PC-3 (cell line): Measurements from ENCODE around the gene KLHL12. TPM values are rescaled to one million over a fixed set of nuclear protein-coding genes. Genes with fewer than 3 reads are reported as not detected.

Experiments used
- ATAC-seq: fragments of 200-7000 bp; cut with Tn5 transposase; 2 replicates; pipeline ENCODE4 v1.9.1; 2020; ENCODE audit warnings: mild to moderate bottlenecking, moderate library complexity
- BruUV-seq: library from RNA; stranded (reverse); fragments of 400-500 nt; replicated peaks from 2 replicates; lab custom pipeline; 2021; lab: Mats Ljungman, UMichigan
- CTCF ChIA-PET: fragments of 300-600 bp; sonication (Branson Sonifier 250); formaldehyde crosslinking; loops from one replicate; lab custom pipeline; 2022; ENCODE audit warnings: antibody characterized with exemption; lab: Charles Lee
- POLR2A ChIA-PET: fragments of 300-600 bp; sonication (Branson Sonifier 250); formaldehyde crosslinking; loops from one replicate; lab custom pipeline; 2022; ENCODE audit warnings: antibody characterized with exemption; ENCODE audit not compliant: unreplicated experiment; lab: Charles Lee
- DNase-seq: peaks from one replicate; pipeline ENCODE4 v3.0.0-alpha.2; 2015
- H2AFZ ChIP-seq: fragments of 300-600 bp; sonication (generic); 2 replicates; pipeline ENCODE4 v1.6.0; 2016; ENCODE audit warnings: antibody characterized with exemption, low read length
- H3F3A ChIP-seq: fragments of 300-600 bp; sonication (generic); one replicate; pipeline ENCODE4 v1.6.0; 2017; ENCODE audit warnings: antibody characterized with exemption, low read length, control low read depth, mild to moderate bottlenecking; ENCODE audit not compliant: unreplicated experiment
- H3K27ac ChIP-seq: fragments of 300-600 bp; sonication (generic); 2 replicates; pipeline ENCODE4 v1.5.1; 2016; ENCODE audit warnings: mild to moderate bottlenecking, low read length
- H3K27me3 ChIP-seq: fragments of 300-600 bp; sonication (generic); 2 replicates; pipeline ENCODE4 v1.6.1; 2016; ENCODE audit warnings: low read length, mixed read lengths
- H3K36me3 ChIP-seq: fragments of 300-600 bp; sonication (generic); 2 replicates; pipeline ENCODE4 v1.6.1; 2016; ENCODE audit warnings: low read depth, mixed run types, low read length, mixed read lengths
- H3K4me1 ChIP-seq: fragments of 300-600 bp; sonication (generic); 2 replicates; pipeline ENCODE4 v1.5.1; 2016; ENCODE audit warnings: low read length; ENCODE audit not compliant: insufficient read depth
- H3K4me2 ChIP-seq: fragments of 300-600 bp; sonication (generic); 2 replicates; pipeline ENCODE4 v1.6.0; 2016; ENCODE audit warnings: low read length
- H3K4me3 ChIP-seq: fragments of 300-600 bp; sonication (generic); 2 replicates; pipeline ENCODE4 v1.5.1; 2016; ENCODE audit warnings: mild to moderate bottlenecking, low read length, mixed read lengths
- H3K79me2 ChIP-seq: fragments of 300-600 bp; sonication (generic); 2 replicates; pipeline ENCODE4 v1.6.1; 2017; ENCODE audit warnings: low read length, mixed read lengths
- H3K9ac ChIP-seq: fragments of 300-600 bp; sonication (generic); 2 replicates; pipeline ENCODE4 v1.6.0; 2016; ENCODE audit warnings: mild to moderate bottlenecking, low read length
- H3K9me2 ChIP-seq: fragments of 300-600 bp; sonication (generic); replicated peaks from 2 replicates; pipeline ENCODE4 v1.6.1; 2016; ENCODE audit warnings: mixed run types, low read length, mixed read lengths
- H3K9me3 ChIP-seq: fragments of 300-600 bp; sonication (generic); 2 replicates; pipeline ENCODE4 v1.6.1; 2016; ENCODE audit warnings: low read length, mixed read lengths
- H4K20me1 ChIP-seq: fragments of 300-600 bp; sonication (generic); 2 replicates; pipeline ENCODE4 v1.6.1; 2016; ENCODE audit warnings: low read length, mixed read lengths
- EZH2 ChIP-seq: fragments of 300-600 bp; sonication (generic); IDR thresholded peaks from one replicate; pipeline ENCODE4 v1.6.1; 2017; ENCODE audit warnings: antibody characterized with exemption, mild to moderate bottlenecking, low read length; ENCODE audit not compliant: unreplicated experiment
- EZH2phosphoT487 ChIP-seq: fragments of 300-600 bp; sonication (generic); IDR thresholded peaks from 2 replicates; pipeline ENCODE4 v1.6.1; 2018; ENCODE audit warnings: mild to moderate bottlenecking, antibody characterized with exemption, low read length, borderline replicate concordance
- intact Hi-C: fragments of 100-400 bp; cut with micrococcal nuclease; formaldehyde crosslinking; loops from 2 replicates; pipeline ENCODE4 v1.9.0; 2023
- total RNA-seq: library from RNA; depleted of rRNA; stranded (reverse); fragments of >200 nt; gene quantifications from 2 replicates; pipeline ENCODE4 v1.2.3, GENCODE V29; 2014
- TF ChIP-seq, protein P1 (sequence below): fragments of 300-600 bp; sonication (generic); conservative IDR thresholded peaks from 2 replicates; pipeline ENCODE4 v1.5.1; 2017; ENCODE audit warnings: antibody characterized with exemption, low read depth, mild to moderate bottlenecking, low read length

The KLHL12 gene
- total RNA-seq, 1 experiment from 2014 or later = 25.2 TPM

DNA sequence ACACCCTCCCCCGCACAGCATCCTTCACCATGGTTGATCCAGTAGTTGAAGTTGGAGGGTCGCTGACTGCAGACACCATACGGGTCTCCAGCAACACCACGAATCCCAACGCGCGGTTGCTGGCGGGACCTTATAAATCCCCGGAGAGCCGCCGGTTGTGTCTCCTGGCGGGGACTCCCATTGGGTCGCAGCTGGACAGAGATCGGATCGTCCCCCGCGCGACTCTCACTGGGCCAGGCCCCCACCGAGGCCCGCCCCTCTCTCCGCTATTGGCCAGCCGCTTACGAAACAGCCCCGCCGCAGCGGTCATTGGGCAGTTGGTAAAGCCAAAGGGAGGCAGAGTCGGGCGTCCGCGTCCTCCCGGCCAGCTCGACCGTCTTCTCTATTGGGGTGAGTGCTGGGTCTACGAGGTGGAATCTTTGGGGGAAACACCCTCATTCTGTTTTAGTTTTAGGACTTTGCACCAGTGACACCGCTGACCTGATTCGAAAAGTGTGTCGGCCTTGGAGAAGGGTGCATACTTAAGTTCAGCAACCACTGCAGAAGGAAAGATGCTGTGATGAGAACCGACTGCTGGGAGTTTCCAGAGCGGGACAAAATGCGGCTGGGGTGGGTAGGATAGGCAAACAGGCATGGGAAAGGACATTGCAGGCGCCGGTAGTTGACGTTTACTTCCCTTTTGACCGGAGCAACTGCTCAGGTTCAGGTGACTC lies 65.5 kb downstream of the KLHL12 start:
- peak overlapping the region; percentile 98 for H2AFZ ChIP-seq
- intact Hi-C loops = loop anchor here (1.0 to 2.0 kb wide), 4 partner anchors 27 to 108 kb away; partner anchors contain the start of genes KLHL12 and PCAT6
- H3K4me1 ChIP-seq = peaks cover 14% of the 10 kb centered on the region; the same call in 1 of the 2 replicates
- no peak overlapping the region for H3K27ac ChIP-seq
- ATAC-seq = peak; percentile 96
- H3K36me3 ChIP-seq = peaks cover 5% of the 10 kb centered on the region; the same call in 1 of the 2 replicates
- H3K9ac ChIP-seq = peak overlapping the region; percentile 67
- H3K27me3 ChIP-seq = no peaks in the 10 kb centered on the region
- peak overlapping the region; percentile 86 for H3K4me2 ChIP-seq
- DNase-seq = peak; percentile 97
- ChIA-PET POLR2A (interaction anchor here (0.6 kb wide), 1 partner anchor 71 kb away, joined by 4 read pairs; no protein-coding TSS in a partner anchor), CTCF (interaction anchor here (0.6 kb wide), 1 partner anchor 91 kb away, joined by 4 read pairs; no protein-coding TSS in a partner anchor)
- peak overlapping the region; percentile 88 for H3K4me3 ChIP-seq
- no peaks in the 10 kb centered on the region for H4K20me1 ChIP-seq
- 0 out of 2 replicates have a peak, but pooled peaks cover 6% of the 10 kb centered on the region for H3K79me2 ChIP-seq
- BruUV-seq = TSS peak; percentile 82
- H3K9me2 ChIP-seq = no peaks in the 10 kb centered on the region
- TF ChIP-seq EZH2 = no peak
- TF ChIP-seq, protein P1, sequence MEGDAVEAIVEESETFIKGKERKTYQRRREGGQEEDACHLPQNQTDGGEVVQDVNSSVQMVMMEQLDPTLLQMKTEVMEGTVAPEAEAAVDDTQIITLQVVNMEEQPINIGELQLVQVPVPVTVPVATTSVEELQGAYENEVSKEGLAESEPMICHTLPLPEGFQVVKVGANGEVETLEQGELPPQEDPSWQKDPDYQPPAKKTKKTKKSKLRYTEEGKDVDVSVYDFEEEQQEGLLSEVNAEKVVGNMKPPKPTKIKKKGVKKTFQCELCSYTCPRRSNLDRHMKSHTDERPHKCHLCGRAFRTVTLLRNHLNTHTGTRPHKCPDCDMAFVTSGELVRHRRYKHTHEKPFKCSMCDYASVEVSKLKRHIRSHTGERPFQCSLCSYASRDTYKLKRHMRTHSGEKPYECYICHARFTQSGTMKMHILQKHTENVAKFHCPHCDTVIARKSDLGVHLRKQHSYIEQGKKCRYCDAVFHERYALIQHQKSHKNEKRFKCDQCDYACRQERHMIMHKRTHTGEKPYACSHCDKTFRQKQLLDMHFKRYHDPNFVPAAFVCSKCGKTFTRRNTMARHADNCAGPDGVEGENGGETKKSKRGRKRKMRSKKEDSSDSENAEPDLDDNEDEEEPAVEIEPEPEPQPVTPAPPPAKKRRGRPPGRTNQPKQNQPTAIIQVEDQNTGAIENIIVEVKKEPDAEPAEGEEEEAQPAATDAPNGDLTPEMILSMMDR = no peak
- TF ChIP-seq EZH2phosphoT487 = no peak
- no peaks in the 10 kb centered on the region for H3K9me3 ChIP-seq
- H3F3A ChIP-seq = no peaks in the 10 kb centered on the region

DNA sequence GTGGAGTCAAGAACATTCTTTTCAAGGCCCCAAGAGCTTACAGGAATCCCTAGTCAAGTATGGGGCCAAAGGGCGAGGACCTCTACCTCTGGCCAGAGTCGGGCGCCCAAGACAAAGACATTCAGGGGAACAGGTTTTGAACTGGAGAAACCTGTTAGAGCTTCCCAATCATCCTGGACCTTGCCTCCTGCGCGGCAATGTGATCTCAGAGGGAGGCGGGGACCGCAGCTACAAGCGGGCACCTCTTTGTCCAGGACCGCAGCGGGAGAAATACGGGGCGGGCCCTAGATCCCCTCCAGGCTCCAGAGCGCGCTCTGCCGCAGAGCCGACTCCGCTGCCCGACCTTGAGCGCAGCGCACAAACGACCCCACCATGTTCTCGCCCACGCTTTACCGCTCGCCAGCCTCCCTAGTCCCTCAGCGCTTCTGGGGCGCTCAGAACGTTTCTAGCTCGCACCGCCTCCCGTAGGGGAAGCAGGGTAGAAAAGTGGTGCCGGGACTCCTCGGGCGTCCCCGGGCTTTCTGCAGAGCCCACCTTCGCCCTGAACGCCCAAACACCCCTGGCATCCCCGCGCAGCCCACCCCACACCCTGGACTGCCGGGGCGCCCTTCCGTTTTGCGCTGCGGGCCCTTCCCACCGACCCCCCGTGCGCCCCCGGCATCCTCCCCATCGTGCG lies 66.2 kb downstream of the KLHL12 start:
- CTCF ChIA-PET = interaction anchor here (0.6 kb wide), 1 partner anchor 92 kb away, joined by 4 read pairs; no protein-coding TSS in a partner anchor
- intact Hi-C loops = loop anchor here (1.0 to 2.0 kb wide), 4 partner anchors 27 to 108 kb away; partner anchors contain the start of genes KLHL12 and PCAT6
- Histone ChIP-seq H3K9ac (peak overlapping the region; percentile 67), H3F3A (no peaks in the 10 kb centered on the region), H3K27ac (no peak overlapping the region), H3K9me2 (no peaks in the 10 kb centered on the region), H4K20me1 (no peaks in the 10 kb centered on the region), H3K4me1 (peaks cover 14% of the 10 kb centered on the region; the same call in 1 of the 2 replicates), H3K4me3 (peak overlapping the region; percentile 88), H3K36me3 (peaks cover 5% of the 10 kb centered on the region; the same call in 1 of the 2 replicates), H3K27me3 (no peaks in the 10 kb centered on the region), H3K9me3 (no peaks in the 10 kb centered on the region), H3K79me2 (0 out of 2 replicates have a peak, but pooled peaks cover 6% of the 10 kb centered on the region), H2AFZ (peak overlapping the region; percentile 98), H3K4me2 (peak overlapping the region; percentile 86)
- BruUV-seq = TSS peak; percentile 47
- ATAC-seq (peak; percentile 78), DNase-seq (peak; percentile 95)
- TF ChIP-seq EZH2 = no peak
- POLR2A ChIA-PET = interaction anchor here (0.6 to 0.7 kb wide), 2 partner anchors 29 to 72 kb away, joined by 4 read pairs; no protein-coding TSS in a partner anchor

DNA sequence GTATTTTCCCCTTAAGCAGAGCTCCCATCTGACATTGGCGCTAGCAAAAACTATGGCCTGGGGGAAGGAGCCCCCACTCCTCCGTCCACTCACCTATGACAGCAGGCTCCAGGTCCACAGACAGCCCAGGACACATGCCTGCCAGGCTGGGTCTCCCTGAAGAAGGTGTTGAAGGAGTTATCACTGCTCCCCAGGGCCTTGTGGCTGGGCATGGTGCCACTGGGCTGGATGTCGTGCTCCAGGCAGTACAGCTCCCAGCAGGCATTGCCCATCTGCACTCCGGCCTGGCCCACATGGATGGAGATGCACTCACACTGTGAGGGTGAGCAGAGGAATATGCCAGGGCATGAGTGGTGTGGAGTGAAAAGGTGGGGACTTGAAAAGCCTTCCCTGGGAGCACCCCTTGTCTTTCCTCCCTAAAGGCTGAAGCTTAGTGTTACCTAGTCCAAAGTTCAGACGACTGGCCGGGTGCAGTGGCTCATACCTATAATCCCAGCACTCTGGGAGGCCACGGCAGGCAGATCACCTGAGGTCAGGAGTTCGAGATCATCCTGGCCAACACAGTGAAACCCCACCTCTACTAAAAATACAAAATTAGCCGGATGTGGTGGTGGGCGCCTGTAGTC lies 68.1 kb downstream of the KLHL12 start:
- Histone ChIP-seq H3K79me2 (0 out of 2 replicates have a peak, but pooled peaks cover 6% of the 10 kb centered on the region), H3K9ac (no peak overlapping the region), H3K4me2 (no peak overlapping the region), H3K36me3 (peaks cover 5% of the 10 kb centered on the region; the same call in 1 of the 2 replicates), H3K9me2 (no peaks in the 10 kb centered on the region), H3K27ac (no peak overlapping the region), H3K4me3 (no peak overlapping the region), H2AFZ (no peak overlapping the region), H3K4me1 (peaks cover 14% of the 10 kb centered on the region; the same call in 1 of the 2 replicates), H3K9me3 (no peaks in the 10 kb centered on the region), H4K20me1 (no peaks in the 10 kb centered on the region), H3F3A (no peaks in the 10 kb centered on the region), H3K27me3 (no peaks in the 10 kb centered on the region)
- no peak for ATAC-seq
- CTCF ChIA-PET = no interaction called here
- no TSS peak for BruUV-seq
- TF ChIP-seq EZH2phosphoT487 = no peak
- TF ChIP-seq, protein P1 = no peak
- TF ChIP-seq EZH2 = no peak
- no peak for DNase-seq
- intact Hi-C loops = no loop called here
- POLR2A ChIA-PET = no interaction called here
